Astrocyte of the spinal cord (primary cell): ENCODE measurements around the gene WDR13.

Experiments used
- DNase-seq: peaks from one replicate; pipeline ENCODE4 v3.0.0; 2011; ENCODE audit warnings: low read depth, low spot score
- H3K4me3 ChIP-seq: 2 replicates; pipeline ENCODE4 v1.5.1; 2011; ENCODE audit warnings: low read depth, mild to moderate bottlenecking, low read length, moderate library complexity
- in situ Hi-C: cut with HindIII; loops from 2 replicates; pipeline ENCODE4 v1.10.0; 2017; ENCODE audit warnings: low sequenced_read_pairs
- TF ChIP-seq, protein P1 (sequence below): IDR thresholded peaks from 2 replicates; pipeline ENCODE4 v1.5.1; 2012; ENCODE audit warnings: low read depth, mild to moderate bottlenecking, low read length, inconsistent platforms

WDR13 gene

DNA sequence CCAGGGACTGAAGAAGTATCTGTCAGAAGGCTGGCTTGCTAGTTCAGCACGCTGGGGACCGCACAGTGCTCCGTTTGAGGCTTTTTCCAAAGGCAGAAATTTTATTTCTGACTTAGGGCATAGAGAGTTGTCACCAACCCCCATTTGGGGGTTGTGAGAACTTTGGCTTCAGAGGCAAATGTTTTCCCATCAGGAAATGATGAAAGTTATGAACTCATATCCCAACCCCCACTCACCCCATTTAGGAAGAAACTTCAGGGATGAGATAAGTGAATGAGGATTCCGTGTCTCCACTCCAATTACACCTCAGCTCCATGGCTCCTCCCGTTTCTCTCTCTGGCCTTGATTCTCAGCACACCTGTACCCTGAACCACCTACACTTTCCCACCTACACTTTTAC is 4.3 kb upstream of the WDR13 start:
- no peak for DNase-seq
- H3K4me3 ChIP-seq, result no peak overlapping the region
- in situ Hi-C loops, result no loop called here
- TF ChIP-seq, protein P1, sequence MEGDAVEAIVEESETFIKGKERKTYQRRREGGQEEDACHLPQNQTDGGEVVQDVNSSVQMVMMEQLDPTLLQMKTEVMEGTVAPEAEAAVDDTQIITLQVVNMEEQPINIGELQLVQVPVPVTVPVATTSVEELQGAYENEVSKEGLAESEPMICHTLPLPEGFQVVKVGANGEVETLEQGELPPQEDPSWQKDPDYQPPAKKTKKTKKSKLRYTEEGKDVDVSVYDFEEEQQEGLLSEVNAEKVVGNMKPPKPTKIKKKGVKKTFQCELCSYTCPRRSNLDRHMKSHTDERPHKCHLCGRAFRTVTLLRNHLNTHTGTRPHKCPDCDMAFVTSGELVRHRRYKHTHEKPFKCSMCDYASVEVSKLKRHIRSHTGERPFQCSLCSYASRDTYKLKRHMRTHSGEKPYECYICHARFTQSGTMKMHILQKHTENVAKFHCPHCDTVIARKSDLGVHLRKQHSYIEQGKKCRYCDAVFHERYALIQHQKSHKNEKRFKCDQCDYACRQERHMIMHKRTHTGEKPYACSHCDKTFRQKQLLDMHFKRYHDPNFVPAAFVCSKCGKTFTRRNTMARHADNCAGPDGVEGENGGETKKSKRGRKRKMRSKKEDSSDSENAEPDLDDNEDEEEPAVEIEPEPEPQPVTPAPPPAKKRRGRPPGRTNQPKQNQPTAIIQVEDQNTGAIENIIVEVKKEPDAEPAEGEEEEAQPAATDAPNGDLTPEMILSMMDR, result no peak

DNA sequence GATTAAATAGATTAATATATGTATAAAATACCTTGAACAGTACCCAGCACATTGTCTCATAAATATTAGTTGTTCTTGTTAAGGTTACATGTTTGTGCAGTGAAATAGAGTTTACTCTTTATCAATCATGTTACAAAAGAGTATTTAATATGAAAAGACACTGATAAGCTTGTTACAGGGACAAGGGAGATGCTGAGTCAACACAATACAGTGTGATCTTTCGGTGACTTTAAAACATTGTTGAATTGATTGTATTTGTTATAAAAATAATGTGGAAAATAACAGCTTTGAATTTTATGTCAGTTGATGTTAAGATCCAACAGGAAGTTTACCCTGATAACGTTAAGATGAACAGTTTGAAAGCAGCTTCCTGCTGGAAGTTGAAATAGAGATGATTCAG is 1.4 kb upstream of the WDR13 start:
- H3K4me3 ChIP-seq, result no peak overlapping the region
- in situ Hi-C loops, result no loop called here
- TF ChIP-seq, protein P1, result no peak
- no peak for DNase-seq

DNA sequence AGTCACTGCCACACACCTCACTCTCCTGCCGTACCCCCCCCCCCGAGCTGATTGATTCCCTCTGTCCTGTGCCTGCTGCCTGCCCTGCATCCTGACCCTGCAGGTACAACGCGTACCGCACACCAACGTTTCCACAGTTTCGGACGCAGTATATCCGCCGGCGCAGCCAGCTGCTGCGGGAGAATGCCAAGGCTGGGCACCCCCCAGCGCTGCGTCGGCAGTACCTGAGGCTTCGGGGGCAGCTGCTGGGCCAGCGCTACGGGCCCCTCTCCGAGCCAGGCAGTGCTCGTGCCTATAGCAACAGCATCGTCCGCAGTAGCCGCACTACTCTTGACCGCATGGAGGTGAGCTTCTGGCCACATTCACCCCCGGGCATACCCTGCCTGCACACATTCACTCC is 1.3 kb downstream of the WDR13 start:
- in situ Hi-C loops, result no loop called here
- H3K4me3 ChIP-seq, result peak overlapping the region; percentile 54
- DNase-seq, result no peak
- TF ChIP-seq, protein P1, result no peak

DNA sequence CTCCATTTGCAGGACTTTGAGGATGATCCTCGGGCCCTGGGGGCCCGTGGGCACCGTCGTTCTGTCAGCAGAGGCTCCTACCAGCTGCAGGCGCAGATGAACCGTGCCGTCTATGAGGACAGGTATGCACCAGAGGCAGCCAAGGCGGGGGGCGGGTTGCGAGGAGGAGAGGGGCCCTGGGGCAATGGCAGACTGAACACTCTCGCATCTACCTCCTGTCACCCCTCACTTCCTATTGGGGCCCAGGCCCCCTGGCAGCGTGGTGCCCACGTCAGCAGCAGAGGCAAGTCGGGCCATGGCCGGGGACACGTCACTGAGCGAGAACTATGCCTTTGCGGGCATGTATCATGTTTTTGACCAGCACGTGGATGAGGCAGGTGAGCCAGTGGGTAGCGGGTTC is 2.0 kb downstream of the WDR13 start:
- in situ Hi-C loops, result no loop called here
- TF ChIP-seq, protein P1, result no peak

DNA sequence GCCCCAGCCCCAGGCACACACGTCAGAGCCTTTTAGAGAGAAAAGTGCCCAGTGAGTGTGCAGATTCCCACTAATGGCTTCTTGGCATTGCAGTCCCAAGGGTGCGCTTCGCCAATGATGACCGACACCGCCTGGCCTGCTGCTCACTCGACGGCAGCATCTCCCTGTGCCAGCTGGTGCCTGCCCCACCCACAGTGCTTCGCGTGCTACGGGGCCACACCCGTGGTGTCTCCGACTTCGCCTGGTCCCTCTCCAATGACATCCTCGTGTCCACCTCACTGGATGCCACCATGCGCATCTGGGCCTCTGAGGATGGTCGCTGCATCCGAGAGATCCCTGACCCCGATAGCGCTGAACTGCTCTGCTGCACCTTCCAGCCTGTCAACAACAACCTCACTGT is 2.9 kb downstream of the WDR13 start:
- TF ChIP-seq, protein P1, result no peak
- no peak overlapping the region for H3K4me3 ChIP-seq
- no peak for DNase-seq
- in situ Hi-C loops, result no loop called here

More for the DNA sequence above, 2.0 kb downstream of the WDR13 start:
- no peak overlapping the region for H3K4me3 ChIP-seq
- no peak for DNase-seq

DNA sequence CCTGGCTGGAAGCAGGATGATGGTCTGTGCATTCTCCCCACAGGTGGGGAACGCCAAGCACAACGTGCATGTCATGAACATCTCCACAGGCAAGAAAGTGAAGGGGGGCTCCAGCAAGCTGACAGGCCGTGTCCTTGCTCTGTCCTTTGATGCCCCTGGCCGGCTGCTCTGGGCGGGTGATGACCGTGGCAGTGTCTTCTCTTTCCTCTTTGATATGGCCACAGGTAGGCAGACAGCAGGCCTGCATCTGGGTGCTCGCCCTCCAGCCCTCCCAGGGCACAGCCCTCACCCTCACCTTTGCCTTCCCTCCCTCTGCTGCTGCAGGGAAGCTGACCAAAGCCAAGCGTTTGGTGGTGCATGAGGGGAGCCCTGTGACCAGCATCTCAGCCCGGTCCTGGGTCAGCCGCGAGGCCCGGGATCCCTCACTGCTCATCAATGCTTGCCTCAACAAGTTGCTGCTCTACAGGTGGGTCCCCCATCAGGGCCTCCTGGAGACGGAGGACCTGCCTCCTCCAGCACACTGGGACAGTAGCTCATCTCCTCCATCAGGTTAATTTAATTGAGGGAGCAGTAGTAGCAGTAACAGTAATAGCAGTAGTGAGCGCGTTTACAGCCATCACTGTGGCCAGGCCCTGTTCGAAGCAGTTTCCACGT is 4.6 kb downstream of the WDR13 start:
- no peak overlapping the region for H3K4me3 ChIP-seq
- TF ChIP-seq, protein P1, result no peak
- in situ Hi-C loops, result no loop called here
- no peak for DNase-seq

DNA sequence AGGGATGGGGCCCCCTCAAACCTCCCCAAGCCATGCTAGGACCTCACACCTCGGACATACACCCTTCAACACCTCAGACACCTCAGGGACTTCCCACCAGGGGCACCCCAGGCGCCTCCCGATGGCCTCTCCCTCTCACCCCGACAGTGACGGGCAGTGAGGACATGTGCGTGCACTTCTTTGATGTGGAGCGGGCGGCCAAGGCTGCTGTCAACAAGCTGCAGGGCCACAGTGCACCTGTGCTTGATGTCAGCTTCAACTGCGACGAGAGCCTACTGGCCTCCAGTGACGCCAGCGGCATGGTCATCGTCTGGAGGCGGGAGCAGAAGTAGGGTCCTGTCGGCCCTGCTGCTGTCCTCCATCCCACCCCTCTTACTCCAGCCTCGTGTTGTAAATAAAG is 7.4 kb downstream of the WDR13 start:
- in situ Hi-C loops, result no loop called here
- no peak for DNase-seq
- TF ChIP-seq, protein P1, result no peak
- H3K4me3 ChIP-seq, result no peak overlapping the region
